ENCODE measurements around the gene EFNA5.
A peak's percentile ranks its signal among the peaks of the same experiment; 100 is the strongest.

Gene EFNA5

GRCh38 chr5:107672211-107673038, 1.7 kb upstream of the EFNA5 start:
- DNase-seq = peak; percentile 94

GRCh38 chr5:107671742-107672210, 1.0 kb upstream of the EFNA5 start:
- DNase-seq = peak; percentile 75

GRCh38 chr5:107670087-107670931, 428 bp downstream of the EFNA5 start:
- DNase-seq = peak; percentile 46

GRCh38 chr5:107669096-107670031, 1.4 kb downstream of the EFNA5 start:
- DNase-seq = peak; percentile 38

- DNase-seq = no peak
Measured at GRCh38 chr5:107668154-107669095, 2.3 kb downstream of the EFNA5 start.

- no peak for DNase-seq
Measured at GRCh38 chr5:107666051-107666655, 4.6 kb downstream of the EFNA5 start.

- no peak for DNase-seq
Measured at GRCh38 chr5:107665036-107665570, 5.6 kb downstream of the EFNA5 start.

GRCh38 chr5:107663697-107664096, 7.0 kb downstream of the EFNA5 start:
- no peak for DNase-seq

GRCh38 chr5:107661650-107662044, 9.1 kb downstream of the EFNA5 start:
- no peak for DNase-seq

- DNase-seq = no peak
Measured at GRCh38 chr5:107661038-107661649, 9.6 kb downstream of the EFNA5 start.

GRCh38 chr5:107658528-107658927, 12.2 kb downstream of the EFNA5 start:
- no peak for DNase-seq

- DNase-seq = no peak
Measured at GRCh38 chr5:107655831-107656230, 14.9 kb downstream of the EFNA5 start.

GRCh38 chr5:107654827-107655226, 15.9 kb downstream of the EFNA5 start:
- DNase-seq = no peak

GRCh38 chr5:107653685-107654084, 17.1 kb downstream of the EFNA5 start:
- DNase-seq = no peak

GRCh38 chr5:107652839-107653607, 17.7 kb downstream of the EFNA5 start:
- DNase-seq = no peak

GRCh38 chr5:107652408-107652807, 18.3 kb downstream of the EFNA5 start:
- no peak for DNase-seq

GRCh38 chr5:107651325-107651724, 19.4 kb downstream of the EFNA5 start:
- DNase-seq = no peak

- DNase-seq = no peak
Measured at GRCh38 chr5:107646418-107646817, 24.3 kb downstream of the EFNA5 start.

- no peak for DNase-seq
Measured at GRCh38 chr5:107640568-107640967, 30.2 kb downstream of the EFNA5 start.

Measured in fibroblast of skin of back (primary cell).